GM12865 (cell line): ENCODE results near the gene MLH1.

ENCODE experiments used
- DNase-seq: peaks from one replicate; pipeline ENCODE4 v3.0.0; 2010; ENCODE audit warnings: low read depth
- H3K4me3 ChIP-seq: 2 replicates; pipeline ENCODE4 v1.5.1; 2011; ENCODE audit warnings: mild to moderate bottlenecking, low read depth, low read length, control low read depth
- CTCF ChIP-seq: IDR thresholded peaks from 2 replicates; pipeline ENCODE4 v1.5.1; 2011; ENCODE audit warnings: low read length, control low read depth, low read depth, inconsistent platforms; ENCODE audit not compliant: insufficient read depth; ENCODE audit errors: missing control alignments

The MLH1 gene

GRCh38 chr3:36981006-36981405 lies 12.3 kb upstream of the MLH1 start:
- H3K4me3 ChIP-seq: no peak overlapping the region
- DNase-seq: no peak
- TF ChIP-seq CTCF: no peak

- H3K4me3 ChIP-seq: peak overlapping the region; percentile 88
- no peak for TF ChIP-seq CTCF
- DNase-seq: no peak
Measured at GRCh38 chr3:36988356-36988755, 5.0 kb upstream of the MLH1 start.

GRCh38 chr3:36989005-36989404 lies 4.3 kb upstream of the MLH1 start:
- peak overlapping the region; percentile 88 for H3K4me3 ChIP-seq
- DNase-seq: no peak
- TF ChIP-seq CTCF: no peak

- DNase-seq: no peak
- peak overlapping the region; percentile 88 for H3K4me3 ChIP-seq
- TF ChIP-seq CTCF: no peak
Measured at GRCh38 chr3:36989568-36989967, 3.8 kb upstream of the MLH1 start.

- peak; percentile 68 for DNase-seq
- peak overlapping the region; percentile 88 for H3K4me3 ChIP-seq
- TF ChIP-seq CTCF: no peak
Measured at GRCh38 chr3:36991147-36991546, 2.2 kb upstream of the MLH1 start.

- no peak for TF ChIP-seq CTCF
- DNase-seq: peak; percentile 43
- peak overlapping the region; percentile 88 for H3K4me3 ChIP-seq
Measured at GRCh38 chr3:36991923-36992805, 1.2 kb upstream of the MLH1 start.
